IMR-90 (cell line): ENCODE results near the gene VPS39. TPM values are rescaled to one million over a fixed set of nuclear protein-coding genes. Genes with fewer than 3 reads are reported as not detected.

ENCODE experiments used
- ATAC-seq: fragments of 200-7000 bp; cut with Tn5 transposase; 2 replicates; pipeline ENCODE4 v1.9.1; 2020; ENCODE audit warnings: low read depth, mild to moderate bottlenecking, moderate library complexity
- BruUV-seq: library from RNA; stranded (reverse); fragments of 400-500 nt; replicated peaks from 2 replicates; lab custom pipeline; 2021; lab: Mats Ljungman, UMichigan
- CTCF ChIA-PET: fragments of 300-600 bp; formaldehyde crosslinking; extraction: SDS; loops from one replicate; lab custom pipeline; 2021; ENCODE audit warnings: antibody characterized with exemption; lab: Yijun Ruan, JAX
- POLR2A ChIA-PET: fragments of 300-600 bp; sonication (Branson Sonifier 250); formaldehyde crosslinking; loops from one replicate; lab custom pipeline; 2022; ENCODE audit warnings: antibody characterized with exemption; ENCODE audit not compliant: unreplicated experiment; lab: Charles Lee
- DNase-seq: peaks from one replicate; pipeline ENCODE4 v3.0.0; 2013
- H2AFZ ChIP-seq: replicated peaks from 2 replicates; pipeline ENCODE3; 2013; ENCODE audit warnings: low read length, mild to moderate bottlenecking; ENCODE audit not compliant: poor library complexity
- H2AK5ac ChIP-seq: 2 replicates; pipeline ENCODE4 v1.6.1; 2013; ENCODE audit warnings: low read depth, low read length, inconsistent platforms
- H2AK9ac ChIP-seq: replicated peaks from 2 replicates; pipeline ENCODE3; 2013; ENCODE audit warnings: mild to moderate bottlenecking, low read depth, low read length, moderate library complexity; ENCODE audit not compliant: poor library complexity
- H2BK120ac ChIP-seq: 2 replicates; pipeline ENCODE4 v1.6.1; 2013; ENCODE audit warnings: low read depth, low read length, inconsistent platforms
- H2BK15ac ChIP-seq: 3 replicates; pipeline ENCODE4 v1.6.1; 2013; ENCODE audit warnings: low read depth, low read length, inconsistent platforms
- H2BK20ac ChIP-seq: 2 replicates; pipeline ENCODE4 v1.6.1; 2013; ENCODE audit warnings: low read depth, mild to moderate bottlenecking, inconsistent platforms, low read length, moderate library complexity
- H2BK5ac ChIP-seq: 2 replicates; pipeline ENCODE4 v1.6.1; 2013; ENCODE audit warnings: mild to moderate bottlenecking, low read depth, low read length, inconsistent platforms; ENCODE audit not compliant: poor library complexity, severe bottlenecking
- H3K14ac ChIP-seq: replicated peaks from 2 replicates; pipeline ENCODE4 v1.6.1; 2013; ENCODE audit warnings: low read depth, low read length, inconsistent platforms
- H3K18ac ChIP-seq: 2 replicates; pipeline ENCODE4 v1.6.1; 2013; ENCODE audit warnings: low read depth, low read length, control low read depth
- H3K23ac ChIP-seq: 2 replicates; pipeline ENCODE4 v1.6.1; 2013; ENCODE audit warnings: low read depth, low read length, inconsistent platforms
- H3K27ac ChIP-seq: 2 replicates; pipeline ENCODE4 v1.5.1; 2013; ENCODE audit warnings: mild to moderate bottlenecking, control low read depth, low read length; ENCODE audit not compliant: insufficient read depth
- H3K27me3 ChIP-seq: 2 replicates; pipeline ENCODE4 v1.6.1; 2013; ENCODE audit warnings: low read length; ENCODE audit not compliant: control insufficient read depth, insufficient read depth
- H3K36me3 ChIP-seq: 2 replicates; pipeline ENCODE4 v1.6.1; 2013; ENCODE audit warnings: low read length, mixed read lengths; ENCODE audit not compliant: control insufficient read depth, insufficient read depth
- H3K4ac ChIP-seq: 2 replicates; pipeline ENCODE4 v1.6.1; 2013; ENCODE audit warnings: low read depth, low read length, inconsistent platforms
- H3K4me1 ChIP-seq: 2 replicates; pipeline ENCODE4 v1.6.1; 2013; ENCODE audit warnings: low read length, mixed read lengths; ENCODE audit not compliant: control insufficient read depth, insufficient read depth
- H3K4me2 ChIP-seq: 2 replicates; pipeline ENCODE4 v1.6.1; 2013; ENCODE audit warnings: low read depth, mild to moderate bottlenecking, control low read depth, low read length, moderate library complexity
- H3K4me3 ChIP-seq: 2 replicates; pipeline ENCODE4 v1.5.1; 2013; ENCODE audit warnings: low read depth, mild to moderate bottlenecking, control low read depth, low read length, moderate library complexity; ENCODE audit not compliant: insufficient read depth
- H3K56ac ChIP-seq: 2 replicates; pipeline ENCODE4 v1.6.1; 2013; ENCODE audit warnings: low read length, inconsistent platforms; ENCODE audit not compliant: insufficient read depth; ENCODE audit errors: extremely low read depth
- H3K79me1 ChIP-seq, 2 experiments: 2 replicates each; pipeline ENCODE4 v1.6.1; 2013; ENCODE audit warnings: low read length in 2 of 2, inconsistent platforms in 1 of 2, low read depth in 1 of 2
- H3K9ac ChIP-seq: 2 replicates; pipeline ENCODE4 v1.6.1; 2013; ENCODE audit warnings: low read depth, low read length, control low read depth
- H3K9me1 ChIP-seq: 2 replicates; pipeline ENCODE4 v1.6.1; 2013; ENCODE audit warnings: low read length, inconsistent platforms; ENCODE audit not compliant: insufficient read depth
- H3K9me3 ChIP-seq: 2 replicates; pipeline ENCODE4 v1.6.1; 2013; ENCODE audit warnings: low read length; ENCODE audit not compliant: control insufficient read depth, insufficient read depth
- H4K20me1 ChIP-seq: 2 replicates; pipeline ENCODE4 v1.6.1; 2013; ENCODE audit warnings: low read length, inconsistent platforms; ENCODE audit not compliant: insufficient read depth
- H4K5ac ChIP-seq: 2 replicates; pipeline ENCODE4 v1.6.1; 2013; ENCODE audit warnings: mild to moderate bottlenecking, low read depth, low read length, control low read depth
- H4K8ac ChIP-seq, 2 experiments: 2 replicates each; pipeline ENCODE4 v1.6.1; 2013; ENCODE audit warnings: low read depth in 2 of 2, low read length in 2 of 2, control low read depth in 1 of 2, inconsistent platforms in 1 of 2
- H4K91ac ChIP-seq: 2 replicates; pipeline ENCODE4 v1.6.1; 2013; ENCODE audit warnings: low read depth, low read length, inconsistent platforms; ENCODE audit not compliant: insufficient read depth
- CEBPB ChIP-seq: IDR thresholded peaks from 2 replicates; pipeline ENCODE4 v1.6.1; 2012; ENCODE audit warnings: low read depth, low read length, improper control_type of control experiment
- CHD1 ChIP-seq: IDR thresholded peaks from 2 replicates; pipeline ENCODE4 v1.6.1; 2012; ENCODE audit warnings: low read depth, low read length, improper control_type of control experiment
- ELK1 ChIP-seq: fragments of 150-350 bp; IDR thresholded peaks from 2 replicates; pipeline ENCODE4 v1.6.1; 2016; ENCODE audit warnings: low read depth, mild to moderate bottlenecking, low read length, moderate library complexity, borderline replicate concordance
- MAFK ChIP-seq: IDR thresholded peaks from 2 replicates; pipeline ENCODE4 v1.6.1; 2012; ENCODE audit warnings: low read depth, low read length, improper control_type of control experiment
- MAZ ChIP-seq: IDR thresholded peaks from 2 replicates; pipeline ENCODE4 v1.6.1; 2012; ENCODE audit warnings: low read depth, mild to moderate bottlenecking, low read length, improper control_type of control experiment, moderate library complexity, borderline replicate concordance
- NFE2L2 ChIP-seq: fragments of 150-350 bp; IDR thresholded peaks from 2 replicates; pipeline ENCODE4 v1.6.1; 2016; ENCODE audit warnings: low read depth, mild to moderate bottlenecking, low read length
- POLR2A ChIP-seq: IDR thresholded peaks from 2 replicates; pipeline ENCODE4 v1.6.1; 2012; ENCODE audit warnings: mild to moderate bottlenecking, low read depth, low read length
- USF2 ChIP-seq: fragments of 150-350 bp; IDR thresholded peaks from 2 replicates; pipeline ENCODE4 v1.6.1; 2017; ENCODE audit warnings: mild to moderate bottlenecking, antibody characterized with exemption, low read length, low read depth
- WGBS, 2 experiments: methylation state at CpG; one replicate each; pipeline versions ENCODE4 v1.1.5 to v1.1.7; 2013; ENCODE audit warnings: missing lambda C conversion rate in 2 of 2; ENCODE audit not compliant: insufficient read length in 1 of 2; ENCODE audit errors: extremely low coverage in 2 of 2; 5-methylcytosine and 5-hydroxymethylcytosine counted together
- dilution Hi-C: fragments of 300-500 bp; cut with HindIII; formaldehyde crosslinking; loops from one replicate; pipeline ENCODE4 v1.14.3; 2018; ENCODE audit warnings: low sequenced_read_pairs; ENCODE audit not compliant: unreplicated experiment
- in situ Hi-C: fragments of 300-500 bp; cut with MboI; formaldehyde crosslinking; loops from 3 replicates; pipeline ENCODE4 v1.14.3; 2019; ENCODE audit warnings: low sequenced_read_pairs, inconsistent platforms, mixed read lengths
- intact Hi-C: fragments of 100-400 bp; cut with micrococcal nuclease; formaldehyde crosslinking; loops from 2 replicates; pipeline ENCODE4 v1.10.0; 2022
- polyA plus RNA-seq, 3 experiments: library from polyadenylated mRNA; depleted of rRNA; stranded (reverse); fragments of >200 nt; gene quantifications; 2 replicates each; pipeline ENCODE4 v1.2.3, GENCODE V29; 2012; ENCODE audit warnings: low replicate concordance in 1 of 3
- total RNA-seq: library from RNA; depleted of rRNA; stranded (reverse); fragments of >200 nt; gene quantifications from 2 replicates; pipeline ENCODE4 v1.2.3, GENCODE V29; 2012
- TF ChIP-seq, protein P1 (sequence below): conservative IDR thresholded peaks from 2 replicates; pipeline ENCODE4 v1.5.1; 2012; ENCODE audit warnings: mild to moderate bottlenecking, low read depth, low read length, improper control_type of control experiment

VPS39 gene
- total and polyA plus RNA-seq, 2 of the 4 experiments (the other 2 are of a cell fraction) = 49.7 to 52.2 TPM

DNA sequence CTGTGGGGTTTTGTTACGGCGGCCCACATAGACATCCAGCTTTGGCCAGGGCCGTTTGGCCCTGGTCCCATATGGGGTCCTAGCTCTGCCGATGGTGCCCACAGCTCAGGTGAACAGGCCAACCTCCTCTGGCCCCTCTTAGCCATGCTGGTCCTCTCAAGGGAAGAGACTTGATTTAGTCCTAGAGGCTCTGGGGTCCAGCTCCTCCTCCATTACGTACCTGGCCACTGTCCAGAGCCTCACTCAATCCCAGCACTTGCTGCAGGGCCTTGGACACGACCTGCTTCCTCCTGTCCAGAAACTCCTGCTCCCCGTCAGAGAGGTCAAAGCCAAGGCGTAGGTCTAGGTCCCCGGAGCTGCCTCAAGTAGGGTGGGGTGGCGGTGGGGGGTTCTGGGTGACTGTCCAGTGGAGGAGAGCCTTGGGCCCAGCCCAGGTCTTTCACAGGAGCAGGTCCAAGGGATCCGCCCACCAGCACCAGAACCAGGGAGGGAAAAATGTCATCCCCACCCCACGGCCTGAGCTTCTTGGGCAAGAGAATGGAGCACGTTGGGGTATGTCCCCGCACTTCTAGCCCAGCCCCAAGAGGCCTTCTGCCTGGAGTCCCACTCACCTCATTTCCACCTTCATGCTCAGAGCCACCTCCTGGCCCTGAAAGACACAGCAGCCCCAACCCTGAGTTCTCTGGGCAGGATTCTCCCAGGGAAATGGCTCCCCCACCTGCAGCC, 58.4 kb downstream of the VPS39 start:
- Histone ChIP-seq H2AK5ac (no peak overlapping the region), H3K27ac (no peak overlapping the region), H3K36me3 (no peaks in the 10 kb centered on the region), H3K9me1 (no peaks in the 10 kb centered on the region), H3K56ac (no peak overlapping the region), H3K9ac (no peak overlapping the region), H4K8ac (no peak overlapping the region), H3K4me1 (no peaks in the 10 kb centered on the region), H4K20me1 (no peaks in the 10 kb centered on the region; the same call in 1 of the 2 replicates), H2BK15ac (no peak overlapping the region), H3K4me2 (no peak overlapping the region), H2AFZ (no peak overlapping the region), H4K91ac (no peak overlapping the region), H3K79me1 (no peaks in the 10 kb centered on the region), H3K9me3 (no peaks in the 10 kb centered on the region), H3K4ac (no peak overlapping the region), H4K5ac (no peak overlapping the region), H3K18ac (no peak overlapping the region), H3K23ac (no peak overlapping the region), H2BK20ac (no peak overlapping the region), H2BK120ac (no peak overlapping the region), H2AK9ac (no peak overlapping the region), H3K27me3 (peaks cover 25% of the 10 kb centered on the region), H2BK5ac (no peak overlapping the region), H3K14ac (no peak overlapping the region), H3K4me3 (no peak overlapping the region)
- DNase-seq (no peak), ATAC-seq (no peak)
- 67% methylated on average over 1 of the region's 14 CpGs; no CpG with 5 or more reads in 1 of the 2 experiments for WGBS, 2 experiments
- intact Hi-C loops = no loop called here
- TF ChIP-seq POLR2A (no peak), MAZ (no peak), MAFK (no peak), USF2 (no peak), ELK1 (no peak), CHD1 (no peak), NFE2L2 (no peak), CEBPB (no peak)
- TF ChIP-seq, protein P1, sequence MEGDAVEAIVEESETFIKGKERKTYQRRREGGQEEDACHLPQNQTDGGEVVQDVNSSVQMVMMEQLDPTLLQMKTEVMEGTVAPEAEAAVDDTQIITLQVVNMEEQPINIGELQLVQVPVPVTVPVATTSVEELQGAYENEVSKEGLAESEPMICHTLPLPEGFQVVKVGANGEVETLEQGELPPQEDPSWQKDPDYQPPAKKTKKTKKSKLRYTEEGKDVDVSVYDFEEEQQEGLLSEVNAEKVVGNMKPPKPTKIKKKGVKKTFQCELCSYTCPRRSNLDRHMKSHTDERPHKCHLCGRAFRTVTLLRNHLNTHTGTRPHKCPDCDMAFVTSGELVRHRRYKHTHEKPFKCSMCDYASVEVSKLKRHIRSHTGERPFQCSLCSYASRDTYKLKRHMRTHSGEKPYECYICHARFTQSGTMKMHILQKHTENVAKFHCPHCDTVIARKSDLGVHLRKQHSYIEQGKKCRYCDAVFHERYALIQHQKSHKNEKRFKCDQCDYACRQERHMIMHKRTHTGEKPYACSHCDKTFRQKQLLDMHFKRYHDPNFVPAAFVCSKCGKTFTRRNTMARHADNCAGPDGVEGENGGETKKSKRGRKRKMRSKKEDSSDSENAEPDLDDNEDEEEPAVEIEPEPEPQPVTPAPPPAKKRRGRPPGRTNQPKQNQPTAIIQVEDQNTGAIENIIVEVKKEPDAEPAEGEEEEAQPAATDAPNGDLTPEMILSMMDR = no peak
- dilution Hi-C loops = no loop called here
- BruUV-seq = no TSS peak
- ChIA-PET POLR2A (no interaction called here), CTCF (interaction anchor here (0.5 kb wide), 1 partner anchor 106 kb away, joined by 3 read pairs; no protein-coding TSS in a partner anchor)
- in situ Hi-C loops = no loop called here
